Loucy (cell line): ENCODE data around the gene KLK12.

ENCODE experiments used
- H2AFZ ChIP-seq: fragments of 200-600 bp; sonication (generic); 2 replicates; pipeline ENCODE4 v1.6.0; 2016; ENCODE audit warnings: antibody characterized with exemption, mild to moderate bottlenecking, low read length, moderate library complexity
- H3F3A ChIP-seq: fragments of 200-600 bp; 2 replicates; pipeline ENCODE4 v1.6.0; 2016; ENCODE audit warnings: antibody characterized with exemption, low read depth, mild to moderate bottlenecking
- H3K27me3 ChIP-seq: fragments of 200-600 bp; sonication (generic); 2 replicates; pipeline ENCODE4 v1.6.1; 2014; ENCODE audit warnings: low read length, mild to moderate bottlenecking; ENCODE audit not compliant: insufficient read depth, poor library complexity, severe bottlenecking
- H3K36me3 ChIP-seq: fragments of 200-600 bp; sonication (generic); 2 replicates; pipeline ENCODE4 v1.6.1; 2016; ENCODE audit warnings: low read length; ENCODE audit not compliant: insufficient read depth
- H3K4me1 ChIP-seq: fragments of 200-600 bp; sonication (generic); 2 replicates; pipeline ENCODE4 v1.5.1; 2014; ENCODE audit warnings: low read length, mild to moderate bottlenecking; ENCODE audit not compliant: insufficient read depth, poor library complexity, severe bottlenecking
- H3K4me2 ChIP-seq: fragments of 200-600 bp; sonication (generic); 2 replicates; pipeline ENCODE4 v1.6.0; 2014; ENCODE audit warnings: antibody characterized with exemption, low read length, low read depth, mild to moderate bottlenecking; ENCODE audit not compliant: poor library complexity, severe bottlenecking
- H3K4me3 ChIP-seq: fragments of 200-600 bp; sonication (generic); 2 replicates; pipeline ENCODE4 v1.5.1; 2014; ENCODE audit warnings: low read length, mild to moderate bottlenecking, mixed read lengths; ENCODE audit not compliant: poor library complexity, severe bottlenecking
- H3K79me2 ChIP-seq: fragments of 200-600 bp; sonication (generic); 2 replicates; pipeline ENCODE4 v1.6.1; 2014; ENCODE audit warnings: low read length; ENCODE audit not compliant: insufficient read depth
- H3K9ac ChIP-seq: fragments of 200-600 bp; sonication (generic); 2 replicates; pipeline ENCODE4 v1.6.0; 2014; ENCODE audit warnings: mild to moderate bottlenecking, low read depth, low read length, moderate library complexity; ENCODE audit not compliant: poor library complexity, severe bottlenecking
- H3K9me2 ChIP-seq: fragments of 200-600 bp; sonication (generic); replicated peaks from 2 replicates; pipeline ENCODE4 v1.6.1; 2016; ENCODE audit warnings: low read depth, low read length, mixed read lengths
- H3K9me3 ChIP-seq: fragments of 200-600 bp; sonication (generic); 2 replicates; pipeline ENCODE4 v1.6.1; 2014; ENCODE audit warnings: mild to moderate bottlenecking, antibody characterized with exemption, low read length, low read depth; ENCODE audit not compliant: insufficient read depth
- H4K20me1 ChIP-seq: fragments of 200-600 bp; sonication (generic); 2 replicates; pipeline ENCODE4 v1.6.0; 2014; ENCODE audit warnings: antibody characterized with exemption, low read length, mild to moderate bottlenecking; ENCODE audit not compliant: insufficient read depth, poor library complexity, severe bottlenecking
- EZH2phosphoT487 ChIP-seq: fragments of 200-600 bp; IDR thresholded peaks from 2 replicates; pipeline ENCODE4 v1.6.1; 2018; ENCODE audit warnings: antibody characterized with exemption, mild to moderate bottlenecking, moderate library complexity, borderline replicate concordance
- TF ChIP-seq, protein P1 (sequence below): fragments of 200-600 bp; sonication (generic); conservative IDR thresholded peaks from 2 replicates; pipeline ENCODE4 v1.5.1; 2014; ENCODE audit warnings: mild to moderate bottlenecking, antibody characterized with exemption, low read length

Gene KLK12

GRCh38 chr19:51026554-51026831 lies 8.3 kb downstream of the KLK12 start, which contains the start of gene KLK11:
Gene KLK11 (minus strand): TSS chr19:51026616. CDS start chr19:51025631, 985 bp downstream.
- Histone ChIP-seq H3K27me3 (no peaks in the 10 kb centered on the region), H3K36me3 (no peaks in the 10 kb centered on the region), H4K20me1 (no peaks in the 10 kb centered on the region), H3K4me3 (no peak within 1 kb of the TSS), H2AFZ (no peak within 1 kb of the TSS), H3K4me2 (no peak within 1 kb of the TSS), H3K79me2 (no peaks in the 10 kb centered on the region), H3K9ac (no peak within 1 kb of the TSS), H3K9me3 (no peaks in the 10 kb centered on the region), H3K4me1 (no peaks in the 10 kb centered on the region), H3K9me2 (no peaks in the 10 kb centered on the region), H3F3A (no peaks in the 10 kb centered on the region)
- TF ChIP-seq, protein P1, sequence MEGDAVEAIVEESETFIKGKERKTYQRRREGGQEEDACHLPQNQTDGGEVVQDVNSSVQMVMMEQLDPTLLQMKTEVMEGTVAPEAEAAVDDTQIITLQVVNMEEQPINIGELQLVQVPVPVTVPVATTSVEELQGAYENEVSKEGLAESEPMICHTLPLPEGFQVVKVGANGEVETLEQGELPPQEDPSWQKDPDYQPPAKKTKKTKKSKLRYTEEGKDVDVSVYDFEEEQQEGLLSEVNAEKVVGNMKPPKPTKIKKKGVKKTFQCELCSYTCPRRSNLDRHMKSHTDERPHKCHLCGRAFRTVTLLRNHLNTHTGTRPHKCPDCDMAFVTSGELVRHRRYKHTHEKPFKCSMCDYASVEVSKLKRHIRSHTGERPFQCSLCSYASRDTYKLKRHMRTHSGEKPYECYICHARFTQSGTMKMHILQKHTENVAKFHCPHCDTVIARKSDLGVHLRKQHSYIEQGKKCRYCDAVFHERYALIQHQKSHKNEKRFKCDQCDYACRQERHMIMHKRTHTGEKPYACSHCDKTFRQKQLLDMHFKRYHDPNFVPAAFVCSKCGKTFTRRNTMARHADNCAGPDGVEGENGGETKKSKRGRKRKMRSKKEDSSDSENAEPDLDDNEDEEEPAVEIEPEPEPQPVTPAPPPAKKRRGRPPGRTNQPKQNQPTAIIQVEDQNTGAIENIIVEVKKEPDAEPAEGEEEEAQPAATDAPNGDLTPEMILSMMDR = no peak
- TF ChIP-seq EZH2phosphoT487 = no peak

- Histone ChIP-seq H3K79me2 (no peaks in the 10 kb centered on the region), H3K4me1 (no peaks in the 10 kb centered on the region), H3F3A (no peaks in the 10 kb centered on the region), H2AFZ (no peak overlapping the region), H3K9me2 (no peaks in the 10 kb centered on the region), H3K4me3 (no peak overlapping the region), H3K9me3 (no peaks in the 10 kb centered on the region), H3K36me3 (no peaks in the 10 kb centered on the region), H4K20me1 (no peaks in the 10 kb centered on the region), H3K27me3 (no peaks in the 10 kb centered on the region), H3K4me2 (no peak overlapping the region), H3K9ac (no peak overlapping the region)
- TF ChIP-seq EZH2phosphoT487 = no peak
- TF ChIP-seq, protein P1 = no peak
Observed at GRCh38 chr19:51025809-51026553, 8.8 kb downstream of the KLK12 start.

DNA sequence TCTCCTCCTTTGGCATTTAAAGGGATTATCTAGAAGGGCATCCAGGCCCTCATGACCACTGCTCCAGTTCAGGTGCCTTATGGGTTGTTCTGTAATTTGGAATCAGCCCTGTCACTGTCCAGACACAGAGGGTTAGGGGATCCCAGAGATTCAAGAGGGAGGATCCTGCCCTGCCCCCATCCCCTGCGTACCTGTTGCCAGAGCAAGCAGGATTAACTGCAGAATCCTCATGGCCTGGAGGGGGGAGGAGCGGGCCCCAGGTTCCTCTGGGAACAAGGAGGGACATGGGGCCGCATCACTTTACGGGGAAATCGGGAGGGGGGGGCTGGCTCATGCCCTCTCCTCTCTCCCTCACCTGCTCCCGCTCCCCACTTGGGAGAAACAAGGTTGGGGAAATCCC lies 9.4 kb downstream of the KLK12 start:
- no peaks in the 10 kb centered on the region for H3K9me3 ChIP-seq
- H3K9me2 ChIP-seq = no peaks in the 10 kb centered on the region
- TF ChIP-seq, protein P1 = no peak
- TF ChIP-seq EZH2phosphoT487 = no peak
- H3F3A ChIP-seq = no peaks in the 10 kb centered on the region
- H3K4me3 ChIP-seq = no peak overlapping the region
- no peaks in the 10 kb centered on the region for H3K36me3 ChIP-seq
- no peaks in the 10 kb centered on the region for H3K4me1 ChIP-seq
- H4K20me1 ChIP-seq = no peaks in the 10 kb centered on the region
- H3K79me2 ChIP-seq = no peaks in the 10 kb centered on the region
- H3K9ac ChIP-seq = no peak overlapping the region
- H3K27me3 ChIP-seq = no peaks in the 10 kb centered on the region
- H2AFZ ChIP-seq = no peak overlapping the region
- H3K4me2 ChIP-seq = no peak overlapping the region
